Measurements from ENCODE around the gene CRYM.

CRYM gene

GRCh38 chr16:21244518-21245215 lies 33.4 kb downstream of the CRYM start:
- DNase-seq (ENCODE audit: low spot score) = no peak

GRCh38 chr16:21242756-21243155 lies 35.3 kb downstream of the CRYM start:
- DNase-seq (ENCODE audit: low spot score) = no peak

GRCh38 chr16:21239646-21240045 lies 38.4 kb downstream of the CRYM start:
- DNase-seq (ENCODE audit: low spot score) = no peak

GRCh38 chr16:21236831-21237230 lies 41.3 kb downstream of the CRYM start:
- no peak for DNase-seq (ENCODE audit: low spot score)

GRCh38 chr16:21235199-21235585 lies 42.9 kb downstream of the CRYM start:
- DNase-seq (ENCODE audit: low spot score) = no peak

GRCh38 chr16:21233521-21234150 lies 44.5 kb downstream of the CRYM start, which contains the start of gene ANKS4B:
Gene ANKS4B, plus strand, starts transcription at chr16:21233699. Its CDS starts 39 bp downstream, at chr16:21233738.
- peak; percentile 13 for DNase-seq (ENCODE audit: low spot score)

GRCh38 chr16:21233045-21233520 lies 45.0 kb downstream of the CRYM start:
- no peak for DNase-seq (ENCODE audit: low spot score)

- DNase-seq (ENCODE audit: low spot score) = no peak
Observed at GRCh38 chr16:21228361-21228872, 49.7 kb downstream of the CRYM start.

- no peak for DNase-seq (ENCODE audit: low spot score)
Observed at GRCh38 chr16:21227866-21228265, 50.2 kb downstream of the CRYM start.

- no peak for DNase-seq (ENCODE audit: low spot score)
Observed at GRCh38 chr16:21226749-21227148, 51.3 kb downstream of the CRYM start.

GRCh38 chr16:21224800-21225199 lies 53.3 kb downstream of the CRYM start:
- no peak for DNase-seq (ENCODE audit: low spot score)

- no peak for DNase-seq (ENCODE audit: low spot score)
Observed at GRCh38 chr16:21223787-21224186, 54.3 kb downstream of the CRYM start.

- no peak for DNase-seq (ENCODE audit: low spot score)
Observed at GRCh38 chr16:21222495-21223337, 55.4 kb downstream of the CRYM start.

- DNase-seq (ENCODE audit: low spot score) = no peak
Observed at GRCh38 chr16:21219551-21219950, 58.5 kb downstream of the CRYM start.

- DNase-seq (ENCODE audit: low spot score) = no peak
Observed at GRCh38 chr16:21218153-21218552, 59.9 kb downstream of the CRYM start.

- no peak for DNase-seq (ENCODE audit: low spot score)
Observed at GRCh38 chr16:21217121-21217520, 61.0 kb downstream of the CRYM start.

GRCh38 chr16:21214086-21214485 lies 64.0 kb downstream of the CRYM start:
- no peak for DNase-seq (ENCODE audit: low spot score)

GRCh38 chr16:21211486-21211885 lies 66.6 kb downstream of the CRYM start, which contains the start of gene ZP2:
Gene ZP2, minus strand, starts transcription at chr16:21211574. Its CDS starts 27 bp downstream, at chr16:21211547.
- DNase-seq (ENCODE audit: low spot score) = no peak
